ENCODE data around the gene SLC22A8.

DNA sequence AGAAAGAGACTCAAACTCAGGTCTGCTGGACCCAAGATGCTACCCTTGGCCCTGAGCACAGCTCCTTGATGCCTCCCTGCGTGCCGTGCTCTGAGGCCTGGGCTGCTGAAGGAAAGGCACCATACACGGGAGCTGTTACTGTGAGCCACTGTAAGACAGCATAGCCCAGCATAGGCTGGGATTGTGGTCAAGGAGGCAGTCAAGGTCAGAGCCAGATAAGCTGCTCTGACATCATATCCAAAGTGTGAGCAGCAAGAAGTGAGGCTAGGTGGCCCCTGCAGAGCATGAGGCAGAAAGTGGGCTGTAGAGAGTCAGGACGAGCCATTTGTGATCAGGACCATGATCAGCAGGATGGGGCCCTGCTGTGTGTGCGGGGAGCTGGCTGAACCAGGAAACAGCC, 7.7 kb downstream of the SLC22A8 start:
- TF ChIP-seq, protein P1, sequence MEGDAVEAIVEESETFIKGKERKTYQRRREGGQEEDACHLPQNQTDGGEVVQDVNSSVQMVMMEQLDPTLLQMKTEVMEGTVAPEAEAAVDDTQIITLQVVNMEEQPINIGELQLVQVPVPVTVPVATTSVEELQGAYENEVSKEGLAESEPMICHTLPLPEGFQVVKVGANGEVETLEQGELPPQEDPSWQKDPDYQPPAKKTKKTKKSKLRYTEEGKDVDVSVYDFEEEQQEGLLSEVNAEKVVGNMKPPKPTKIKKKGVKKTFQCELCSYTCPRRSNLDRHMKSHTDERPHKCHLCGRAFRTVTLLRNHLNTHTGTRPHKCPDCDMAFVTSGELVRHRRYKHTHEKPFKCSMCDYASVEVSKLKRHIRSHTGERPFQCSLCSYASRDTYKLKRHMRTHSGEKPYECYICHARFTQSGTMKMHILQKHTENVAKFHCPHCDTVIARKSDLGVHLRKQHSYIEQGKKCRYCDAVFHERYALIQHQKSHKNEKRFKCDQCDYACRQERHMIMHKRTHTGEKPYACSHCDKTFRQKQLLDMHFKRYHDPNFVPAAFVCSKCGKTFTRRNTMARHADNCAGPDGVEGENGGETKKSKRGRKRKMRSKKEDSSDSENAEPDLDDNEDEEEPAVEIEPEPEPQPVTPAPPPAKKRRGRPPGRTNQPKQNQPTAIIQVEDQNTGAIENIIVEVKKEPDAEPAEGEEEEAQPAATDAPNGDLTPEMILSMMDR (IDR thresholded peaks at IDR 0.05): no peak
- TF ChIP-seq POLR2A (IDR thresholded peaks at IDR 0.05): no peak

Data from adrenal gland (tissue), 5 donors.